ENCODE data around the gene PRKN.

DNA sequence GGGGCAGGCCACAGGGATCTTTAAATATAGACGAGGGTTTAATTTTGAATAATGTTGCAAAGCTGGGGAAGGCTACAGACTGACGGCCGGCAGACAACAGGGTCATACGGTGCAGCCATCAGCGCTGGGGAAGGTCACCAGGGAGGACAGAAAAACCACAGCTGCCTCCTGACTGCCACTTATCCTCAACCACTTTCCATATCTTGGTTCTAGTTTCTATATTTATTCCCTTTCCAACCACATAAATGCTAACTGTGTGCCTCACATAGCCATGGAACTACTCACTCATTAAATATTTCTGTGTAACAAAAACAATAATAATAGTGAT, 1368.0 kb downstream of the PRKN start:
- TF ChIP-seq, protein P1, sequence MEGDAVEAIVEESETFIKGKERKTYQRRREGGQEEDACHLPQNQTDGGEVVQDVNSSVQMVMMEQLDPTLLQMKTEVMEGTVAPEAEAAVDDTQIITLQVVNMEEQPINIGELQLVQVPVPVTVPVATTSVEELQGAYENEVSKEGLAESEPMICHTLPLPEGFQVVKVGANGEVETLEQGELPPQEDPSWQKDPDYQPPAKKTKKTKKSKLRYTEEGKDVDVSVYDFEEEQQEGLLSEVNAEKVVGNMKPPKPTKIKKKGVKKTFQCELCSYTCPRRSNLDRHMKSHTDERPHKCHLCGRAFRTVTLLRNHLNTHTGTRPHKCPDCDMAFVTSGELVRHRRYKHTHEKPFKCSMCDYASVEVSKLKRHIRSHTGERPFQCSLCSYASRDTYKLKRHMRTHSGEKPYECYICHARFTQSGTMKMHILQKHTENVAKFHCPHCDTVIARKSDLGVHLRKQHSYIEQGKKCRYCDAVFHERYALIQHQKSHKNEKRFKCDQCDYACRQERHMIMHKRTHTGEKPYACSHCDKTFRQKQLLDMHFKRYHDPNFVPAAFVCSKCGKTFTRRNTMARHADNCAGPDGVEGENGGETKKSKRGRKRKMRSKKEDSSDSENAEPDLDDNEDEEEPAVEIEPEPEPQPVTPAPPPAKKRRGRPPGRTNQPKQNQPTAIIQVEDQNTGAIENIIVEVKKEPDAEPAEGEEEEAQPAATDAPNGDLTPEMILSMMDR (conservative IDR thresholded peaks at IDR 0.05 in 1 of 2, IDR thresholded peaks at IDR 0.05 in 1 of 2; ENCODE audit: low read depth in 1 of 2, low read length in 2 of 2): no peak
- TF ChIP-seq EZH2 (IDR thresholded peaks at IDR 0.05; ENCODE audit: low read length, missing control alignments): no peak

All from fibroblast of lung (primary cell).